ENCODE data around the gene PDE4D.

GRCh38 chr5:59095480-59095879, 798.0 kb downstream of the PDE4D start:
- TF ChIP-seq CTCF (conservative IDR thresholded peaks at IDR 0.05; ENCODE audit: low read length) (no peak), EZH2phosphoT487 (IDR thresholded peaks at IDR 0.05; ENCODE audit: borderline replicate concordance, low read depth, low read length) (no peak)
